Gastroesophageal sphincter (tissue), 3 donors: ENCODE measurements around the gene ITGA3.

Source experiments
- POLR2A ChIP-seq, 2 donors: fragments of 450-650 bp; IDR thresholded peaks; one replicate each; pipeline ENCODE4 v1.6.1; 2017; ENCODE audit warnings: antibody characterized with exemption in 2 of 2, mild to moderate bottlenecking in 2 of 2, moderate library complexity in 1 of 2
- TF ChIP-seq, protein P1 (sequence below), 4 experiments: fragments of 200-600 bp in 2 of 4; fragments of 450-650 bp in 2 of 4; sonication (generic) in 1 of 4; IDR thresholded peaks; one replicate each; pipeline ENCODE4 v1.5.1; 2017 to 2019; ENCODE audit warnings: antibody characterized with exemption in 4 of 4, mild to moderate bottlenecking in 2 of 4, moderate library complexity in 2 of 4

DNA sequence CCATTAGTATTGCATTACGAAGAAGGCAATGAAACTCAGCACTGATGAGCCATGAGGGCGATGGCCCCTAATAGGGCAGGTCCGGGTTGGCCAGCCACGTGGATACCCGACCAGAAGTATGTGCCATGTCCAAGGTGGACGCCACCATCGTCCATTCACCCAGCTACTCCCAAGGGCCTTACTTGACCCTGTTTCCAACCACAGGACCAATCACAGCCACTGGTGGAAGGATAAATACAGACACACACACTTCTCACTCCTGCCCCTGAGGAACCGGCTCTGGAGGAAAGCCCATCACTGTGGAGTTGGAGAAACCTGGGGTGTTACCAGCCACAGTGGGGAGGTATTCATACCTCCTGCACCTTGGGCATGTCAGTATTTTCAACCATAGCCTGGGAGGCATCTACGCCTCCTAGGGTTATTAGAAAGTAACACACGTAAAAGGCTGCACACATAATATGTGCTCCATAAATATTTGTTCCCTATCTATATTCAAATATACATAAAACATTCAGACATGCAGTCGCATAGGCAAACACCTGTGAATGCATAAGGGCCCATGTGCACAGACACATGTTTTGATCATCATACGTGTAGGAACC lies 5.4 kb upstream of the ITGA3 start:
- no peak for TF ChIP-seq POLR2A (IDR thresholded peaks at IDR 0.05)
- TF ChIP-seq, protein P1, sequence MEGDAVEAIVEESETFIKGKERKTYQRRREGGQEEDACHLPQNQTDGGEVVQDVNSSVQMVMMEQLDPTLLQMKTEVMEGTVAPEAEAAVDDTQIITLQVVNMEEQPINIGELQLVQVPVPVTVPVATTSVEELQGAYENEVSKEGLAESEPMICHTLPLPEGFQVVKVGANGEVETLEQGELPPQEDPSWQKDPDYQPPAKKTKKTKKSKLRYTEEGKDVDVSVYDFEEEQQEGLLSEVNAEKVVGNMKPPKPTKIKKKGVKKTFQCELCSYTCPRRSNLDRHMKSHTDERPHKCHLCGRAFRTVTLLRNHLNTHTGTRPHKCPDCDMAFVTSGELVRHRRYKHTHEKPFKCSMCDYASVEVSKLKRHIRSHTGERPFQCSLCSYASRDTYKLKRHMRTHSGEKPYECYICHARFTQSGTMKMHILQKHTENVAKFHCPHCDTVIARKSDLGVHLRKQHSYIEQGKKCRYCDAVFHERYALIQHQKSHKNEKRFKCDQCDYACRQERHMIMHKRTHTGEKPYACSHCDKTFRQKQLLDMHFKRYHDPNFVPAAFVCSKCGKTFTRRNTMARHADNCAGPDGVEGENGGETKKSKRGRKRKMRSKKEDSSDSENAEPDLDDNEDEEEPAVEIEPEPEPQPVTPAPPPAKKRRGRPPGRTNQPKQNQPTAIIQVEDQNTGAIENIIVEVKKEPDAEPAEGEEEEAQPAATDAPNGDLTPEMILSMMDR (IDR thresholded peaks at IDR 0.05): no peak
